Islet of Langerhans (tissue), 1 donor: Measurements from ENCODE around the gene GAREM1.

Experiments
- FAIRE-seq: peaks from one replicate; lab custom pipeline; 2011; peaks lifted over from hg19 to GRCh38; lab: Jason Lieb, UNC

The GAREM1 gene

GRCh38 chr18:32455361-32455760 is 15.3 kb downstream of the GAREM1 start:
- no peak for FAIRE-seq

GRCh38 chr18:32454593-32454992 is 16.1 kb downstream of the GAREM1 start:
- FAIRE-seq, result no peak

- FAIRE-seq, result no peak
Observed at GRCh38 chr18:32450874-32451273, 19.8 kb downstream of the GAREM1 start.

GRCh38 chr18:32450026-32450691 is 20.5 kb downstream of the GAREM1 start:
- peak; percentile 75 for FAIRE-seq

DNA sequence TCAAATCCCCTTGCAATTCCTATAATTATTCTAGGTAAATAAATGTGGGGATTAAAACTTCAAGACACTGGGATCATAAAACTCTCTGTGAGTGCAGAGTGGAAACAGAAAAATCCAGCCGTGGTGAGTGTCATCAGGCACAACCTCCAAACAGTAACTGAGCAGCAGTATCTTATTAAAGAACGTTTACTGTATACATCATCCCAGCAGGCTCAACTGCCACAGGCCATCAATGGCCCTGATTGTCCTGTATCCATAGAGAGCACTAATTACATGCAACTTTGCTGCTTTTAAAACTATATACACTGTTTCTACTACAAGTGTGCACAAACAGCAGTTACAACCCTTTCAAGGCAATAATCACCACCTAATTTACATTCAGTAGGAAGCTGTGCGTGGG is 23.9 kb downstream of the GAREM1 start:
- no peak for FAIRE-seq

GRCh38 chr18:32445846-32446245 is 24.8 kb downstream of the GAREM1 start:
- FAIRE-seq, result no peak

DNA sequence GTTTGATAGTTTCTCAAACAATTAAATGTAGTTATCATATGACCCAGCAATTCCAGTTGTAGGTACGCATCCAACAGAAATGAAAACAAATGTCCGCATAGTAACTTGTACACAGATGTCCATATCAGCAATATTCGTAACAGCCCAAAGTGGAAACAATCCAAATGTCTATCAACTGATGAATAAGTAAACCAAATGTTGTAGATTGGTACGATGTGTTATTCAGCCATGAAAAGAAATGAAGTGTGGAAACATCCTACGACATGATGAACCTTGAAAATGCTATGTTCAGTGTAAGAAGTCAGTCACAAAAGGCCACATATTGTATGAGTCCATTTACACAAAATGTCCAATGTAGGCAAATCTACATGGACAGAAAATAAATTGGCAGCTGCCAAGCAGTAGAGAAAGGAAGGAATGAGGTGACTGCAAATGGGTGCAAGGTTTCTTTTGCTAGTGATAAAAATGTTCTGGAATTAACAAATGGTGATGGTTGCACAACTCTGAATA is 26.9 kb downstream of the GAREM1 start:
- no peak for FAIRE-seq

GRCh38 chr18:32443033-32443705 is 27.5 kb downstream of the GAREM1 start:
- FAIRE-seq, result peak; percentile 21

- no peak for FAIRE-seq
Observed at GRCh38 chr18:32442575-32442974, 28.1 kb downstream of the GAREM1 start.

DNA sequence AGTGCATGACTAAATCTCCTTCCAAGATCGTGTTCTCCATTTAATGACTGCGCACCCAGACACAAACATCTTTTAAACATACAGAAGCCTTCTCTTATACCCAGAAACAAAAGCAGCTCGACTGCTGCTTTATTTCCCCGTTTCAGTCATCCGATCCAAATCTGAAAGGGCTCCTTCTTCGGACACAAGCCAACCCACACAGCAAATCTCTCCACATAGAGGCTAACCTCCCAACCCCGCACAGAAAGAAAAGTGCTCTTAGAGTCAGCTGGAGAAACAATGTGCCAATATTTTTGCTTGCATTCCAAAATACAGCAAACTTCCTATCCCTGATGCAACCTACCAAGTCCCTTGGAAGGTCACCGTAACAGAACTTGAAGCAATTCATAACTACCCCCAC is 29.1 kb downstream of the GAREM1 start:
- no peak for FAIRE-seq

- no peak for FAIRE-seq
Observed at GRCh38 chr18:32440518-32440917, 30.2 kb downstream of the GAREM1 start.

- no peak for FAIRE-seq
Observed at GRCh38 chr18:32439802-32440201, 30.9 kb downstream of the GAREM1 start.

DNA sequence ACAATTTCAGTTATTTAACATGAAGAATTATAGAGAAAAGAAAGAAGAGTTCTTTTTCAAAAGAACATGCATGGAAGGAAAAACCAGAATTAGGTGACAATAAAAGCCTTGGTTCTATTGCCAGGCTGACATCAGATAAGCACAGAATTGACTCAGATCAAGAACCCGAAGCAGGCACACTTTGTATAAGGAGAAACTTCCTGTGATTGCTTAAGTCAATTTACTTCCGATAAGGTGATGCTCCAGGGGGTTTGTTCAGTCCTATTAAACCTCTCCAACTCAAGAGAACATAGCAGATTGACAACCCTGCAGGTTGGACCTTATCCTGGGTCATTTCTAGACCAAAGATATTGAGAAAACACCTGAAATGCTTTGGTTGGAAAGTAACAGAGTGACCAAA is 31.4 kb downstream of the GAREM1 start:
- no peak for FAIRE-seq

DNA sequence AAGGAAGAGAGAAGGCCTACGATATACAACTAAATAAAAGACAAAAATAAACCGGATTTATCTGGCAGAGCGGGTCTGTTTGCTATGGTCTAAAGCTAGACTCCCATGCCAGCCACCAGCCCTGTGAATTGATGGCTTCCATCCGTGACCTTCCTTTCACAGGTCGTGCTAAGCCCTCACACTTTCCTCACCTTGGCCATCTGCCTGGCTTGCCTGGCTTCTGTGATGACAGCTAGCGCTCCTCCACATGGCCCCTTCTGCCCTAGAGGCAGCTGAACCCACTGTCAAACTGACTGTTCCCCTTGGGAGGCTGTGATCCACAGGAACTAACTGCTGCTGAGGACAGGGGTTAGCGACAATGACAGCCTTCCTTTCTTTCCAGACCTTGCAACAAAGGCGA is 32.5 kb downstream of the GAREM1 start:
- no peak for FAIRE-seq

GRCh38 chr18:32437100-32437834 is 33.4 kb downstream of the GAREM1 start:
- no peak for FAIRE-seq

DNA sequence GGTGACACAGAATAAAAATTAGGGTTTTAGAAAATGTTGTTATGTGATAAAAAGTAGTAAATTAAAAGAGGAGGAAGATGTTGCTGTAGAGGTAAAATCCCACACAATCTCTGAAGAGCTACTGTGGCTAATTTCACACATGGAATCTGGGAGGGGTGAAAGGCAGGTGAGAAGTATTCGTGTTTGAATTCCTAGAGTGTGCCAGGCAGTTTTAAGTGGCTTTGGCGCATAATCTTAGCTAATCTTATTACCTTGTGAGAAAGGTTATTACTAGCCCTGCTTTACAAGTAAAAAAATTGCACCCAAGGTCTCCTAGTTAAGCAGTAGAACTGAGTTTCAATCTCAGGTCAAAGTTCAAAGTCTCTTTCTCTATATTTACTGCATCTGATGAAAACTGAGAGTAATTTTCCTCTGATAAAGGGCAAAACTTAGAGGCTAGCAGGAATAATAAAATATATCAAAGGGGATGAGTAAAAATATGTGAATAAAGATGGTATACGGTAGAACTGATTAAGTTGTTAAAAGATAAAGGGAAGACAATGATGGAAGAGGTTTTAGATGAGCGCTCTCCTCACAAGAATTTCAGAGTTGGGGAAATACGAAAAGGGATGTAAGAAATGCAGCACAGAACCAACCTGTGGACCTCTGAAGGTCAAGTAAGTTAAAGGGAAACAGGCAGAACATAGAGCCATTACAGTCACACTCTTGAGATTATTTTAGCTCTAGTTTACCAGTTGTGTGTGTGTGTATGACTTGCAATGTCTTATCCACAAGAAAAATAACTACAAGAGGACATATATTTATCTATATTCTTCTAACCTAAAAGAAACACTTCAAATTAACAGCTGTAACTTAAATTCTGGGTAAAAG is 34.8 kb downstream of the GAREM1 start:
- no peak for FAIRE-seq

DNA sequence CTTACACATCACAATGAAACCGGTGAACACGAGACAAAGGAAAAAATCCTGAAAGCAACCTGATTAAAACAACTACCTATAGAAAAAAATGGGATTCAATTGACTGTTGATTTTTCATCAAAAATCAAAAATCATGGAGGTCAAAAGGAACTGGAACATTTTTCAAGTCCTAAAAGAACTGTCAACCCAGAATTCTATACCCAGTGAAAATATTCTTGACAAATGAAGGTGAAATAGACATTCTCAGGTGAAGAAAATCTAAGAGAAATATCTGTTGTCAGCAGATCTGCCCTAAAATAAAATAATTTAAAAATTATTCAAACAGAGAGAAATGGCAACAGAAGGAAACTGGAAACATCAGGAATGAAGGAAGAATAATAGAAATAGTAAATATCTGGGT is 38.9 kb downstream of the GAREM1 start:
- FAIRE-seq, result no peak

GRCh38 chr18:32429402-32429801 is 41.3 kb downstream of the GAREM1 start:
- FAIRE-seq, result no peak

GRCh38 chr18:32427084-32427900 is 43.4 kb downstream of the GAREM1 start:
- no peak for FAIRE-seq

GRCh38 chr18:32425466-32425865 is 45.2 kb downstream of the GAREM1 start:
- FAIRE-seq, result no peak

GRCh38 chr18:32424696-32425095 is 46.0 kb downstream of the GAREM1 start:
- no peak for FAIRE-seq
